WTC11 (cell line): ENCODE results near the gene PLEKHH2. TPM values are rescaled to one million over a fixed set of nuclear protein-coding genes. Genes with fewer than 3 reads are reported as not detected.
A peak's percentile ranks its signal among the peaks of the same experiment; 100 is the strongest.

Source experiments
- ATAC-seq: fragments of 200-7000 bp; cut with Tn5 transposase; 2 replicates; pipeline ENCODE4 v1.10.0; 2021; ENCODE audit warnings: mild to moderate bottlenecking, moderate library complexity
- CTCF ChIA-PET: fragments of 300-600 bp; sonication (Branson Sonifier 250); formaldehyde crosslinking; loops from one replicate; lab custom pipeline; 2021; ENCODE audit warnings: antibody characterized with exemption; lab: Charles Lee
- POLR2A ChIA-PET: fragments of 350-600 bp; sonication (Branson Sonifier 250); formaldehyde crosslinking; loops from one replicate; lab custom pipeline; 2021; ENCODE audit warnings: antibody characterized with exemption; lab: Charles Lee
- DNase-seq: peaks from one replicate; pipeline ENCODE4 v3.0.0; 2021; ENCODE audit warnings: low spot score
- H3K27ac Mint-ChIP-seq: 2 replicates; pipeline ENCODE4 v1.8.0; 2021; ENCODE audit warnings: mixed read lengths
- H3K27me3 Mint-ChIP-seq: 2 replicates; pipeline ENCODE4 v1.8.0; 2021; ENCODE audit warnings: low read depth, mild to moderate bottlenecking, moderate library complexity, mixed read lengths
- H3K36me3 Mint-ChIP-seq: 2 replicates; pipeline ENCODE4 v1.8.0; 2021; ENCODE audit warnings: mixed read lengths
- H3K4me1 Mint-ChIP-seq: 2 replicates; pipeline ENCODE4 v1.8.0; 2022; ENCODE audit warnings: mixed read lengths
- H3K4me3 Mint-ChIP-seq: 2 replicates; pipeline ENCODE4 v1.8.0; 2021; ENCODE audit warnings: mild to moderate bottlenecking, moderate library complexity, mixed read lengths
- H3K9me3 Mint-ChIP-seq: 2 replicates; pipeline ENCODE4 v1.8.0; 2021; ENCODE audit warnings: mixed read lengths
- AR ChIP-seq: fragments of 250-450 bp; sonication (Bioruptor Pico); IDR thresholded peaks from 2 replicates; pipeline ENCODE4 v1.9.0; 2021; ENCODE audit warnings: mild to moderate bottlenecking
- ATF6 ChIP-seq: sonication (generic); formaldehyde crosslinking; IDR thresholded peaks from 2 replicates; pipeline ENCODE4 v1.8.1; 2023; ENCODE audit warnings: mild to moderate bottlenecking, missing genetic modification reagents
- FOXJ3 ChIP-seq: sonication (generic); formaldehyde crosslinking; IDR thresholded peaks from 2 replicates; pipeline ENCODE4 v1.9.0; 2021; ENCODE audit warnings: missing genetic modification reagents, mild to moderate bottlenecking, borderline replicate concordance
- IRF1 ChIP-seq: sonication (generic); formaldehyde crosslinking; IDR thresholded peaks from 2 replicates; pipeline ENCODE4 v1.8.0; 2023; ENCODE audit warnings: missing genetic modification reagents
- IRF2 ChIP-seq: sonication (generic); formaldehyde crosslinking; IDR thresholded peaks from 2 replicates; pipeline ENCODE4 v1.8.0; 2022; ENCODE audit warnings: low read depth, missing genetic modification reagents, borderline replicate concordance
- NFE2L1 ChIP-seq: sonication (generic); formaldehyde crosslinking; IDR thresholded peaks from 2 replicates; pipeline ENCODE4 v1.8.1; 2023; ENCODE audit warnings: missing genetic modification reagents
- NR1H2 ChIP-seq: sonication (generic); formaldehyde crosslinking; IDR thresholded peaks from 2 replicates; pipeline ENCODE4 v1.9.0; 2021; ENCODE audit warnings: mild to moderate bottlenecking, moderate library complexity, missing genetic modification reagents
- RORB ChIP-seq: fragments of 250-450 bp; sonication (Bioruptor Pico); IDR thresholded peaks from 2 replicates; pipeline ENCODE4 v1.9.0; 2021; ENCODE audit warnings: mild to moderate bottlenecking
- SMAD3 ChIP-seq: sonication (generic); formaldehyde crosslinking; IDR thresholded peaks from 2 replicates; pipeline ENCODE4 v1.8.0; 2022; ENCODE audit warnings: missing genetic modification reagents, mild to moderate bottlenecking, borderline replicate concordance
- SOX15 ChIP-seq: fragments of 250-450 bp; sonication (Bioruptor Pico); IDR thresholded peaks from 2 replicates; pipeline ENCODE4 v1.9.0; 2021; ENCODE audit warnings: mild to moderate bottlenecking
- TCF7 ChIP-seq: sonication (generic); formaldehyde crosslinking; IDR thresholded peaks from 2 replicates; pipeline ENCODE4 v1.8.0; 2022; ENCODE audit warnings: mild to moderate bottlenecking, low read depth, missing genetic modification reagents, moderate library complexity
- USF2 ChIP-seq: sonication (generic); formaldehyde crosslinking; IDR thresholded peaks from 2 replicates; pipeline ENCODE4 v1.8.1; 2023; ENCODE audit warnings: mild to moderate bottlenecking, missing genetic modification reagents, moderate library complexity
- ZNF532 ChIP-seq: fragments of 250-450 bp; sonication (Bioruptor Pico); IDR thresholded peaks from 2 replicates; pipeline ENCODE4 v1.9.0; 2021; ENCODE audit warnings: mild to moderate bottlenecking, borderline replicate concordance
- ZSCAN18 ChIP-seq: fragments of 250-450 bp; sonication (Bioruptor Pico); IDR thresholded peaks from 2 replicates; pipeline ENCODE4 v2.1.2; 2022; ENCODE audit warnings: mild to moderate bottlenecking, moderate library complexity
- total RNA-seq: library from RNA; stranded (reverse); gene quantifications from 3 replicates; pipeline ENCODE4 v1.2.3, GENCODE V29; 2021

Gene PLEKHH2
- total RNA-seq, 1 experiment from 2014 or later, result 5.8 TPM

GRCh38 chr2:43699761-43700160 is 62.7 kb downstream of the PLEKHH2 start:
- ChIA-PET CTCF (no interaction called here), POLR2A (no interaction called here)
- 0 out of 2 replicates have a peak, but pooled peaks cover 5% of the 10 kb centered on the region for H3K4me1 Mint-ChIP-seq
- TF ChIP-seq SOX15 (CRISPR knock-in tag), result no peak
- TF ChIP-seq AR (CRISPR knock-in tag), result no peak
- no peak for ATAC-seq
- no peaks in the 10 kb centered on the region for H3K9me3 Mint-ChIP-seq
- DNase-seq, result no peak
- no peaks in the 10 kb centered on the region for H3K36me3 Mint-ChIP-seq
- no peaks in the 10 kb centered on the region for H3K27me3 Mint-ChIP-seq
- no peak overlapping the region for H3K4me3 Mint-ChIP-seq
- 0 out of 2 replicates have a peak overlapping the region, but pooled peaks have one; percentile 39 for H3K27ac Mint-ChIP-seq

GRCh38 chr2:43701111-43701510 is 64.1 kb downstream of the PLEKHH2 start:
- ATAC-seq, result peak; percentile 44
- POLR2A ChIA-PET, result no interaction called here
- Mint-ChIP-seq H3K9me3 (no peaks in the 10 kb centered on the region), H3K4me3 (no peak overlapping the region), H3K4me1 (0 out of 2 replicates have a peak, but pooled peaks cover 5% of the 10 kb centered on the region), H3K36me3 (no peaks in the 10 kb centered on the region), H3K27ac (0 out of 2 replicates have a peak overlapping the region, but pooled peaks have one; percentile 5), H3K27me3 (no peaks in the 10 kb centered on the region)
- no peak for DNase-seq
- CTCF ChIA-PET, result interaction anchor here (0.7 kb wide), 1 partner anchor 620 kb away, joined by 4 read pairs; no protein-coding TSS in a partner anchor
- TF ChIP-seq USF2, result no peak
- no peak for TF ChIP-seq SMAD3
- TF ChIP-seq IRF2 (CRISPR knock-in tag), result no peak
- no peak for TF ChIP-seq ZNF532 (CRISPR knock-in tag)
- TF ChIP-seq SOX15 (CRISPR knock-in tag), result no peak
- no peak for TF ChIP-seq RORB (CRISPR knock-in tag)
- TF ChIP-seq IRF1 (CRISPR knock-in tag), result no peak
- no peak for TF ChIP-seq NFE2L1 (CRISPR knock-in tag)
- no peak for TF ChIP-seq ZSCAN18
- TF ChIP-seq TCF7 (CRISPR knock-in tag), result no peak
- no peak for TF ChIP-seq ATF6 (CRISPR knock-in tag)
- no peak for TF ChIP-seq NR1H2 (CRISPR knock-in tag)
- no peak for TF ChIP-seq FOXJ3 (CRISPR knock-in tag)
